WTC11 (cell line): Measurements from ENCODE around the gene CLIP1. TPM values are rescaled to one million over a fixed set of nuclear protein-coding genes. Genes with fewer than 3 reads are reported as not detected.

ENCODE experiments used
- ATAC-seq: fragments of 200-7000 bp; cut with Tn5 transposase; 2 replicates; pipeline ENCODE4 v1.10.0; 2021; ENCODE audit warnings: mild to moderate bottlenecking, moderate library complexity
- CTCF ChIA-PET: fragments of 300-600 bp; sonication (Branson Sonifier 250); formaldehyde crosslinking; loops from one replicate; lab custom pipeline; 2021; ENCODE audit warnings: antibody characterized with exemption; lab: Charles Lee
- POLR2A ChIA-PET: fragments of 350-600 bp; sonication (Branson Sonifier 250); formaldehyde crosslinking; loops from one replicate; lab custom pipeline; 2021; ENCODE audit warnings: antibody characterized with exemption; lab: Charles Lee
- DNase-seq: peaks from one replicate; pipeline ENCODE4 v3.0.0; 2021; ENCODE audit warnings: low spot score
- H3K27ac Mint-ChIP-seq: 2 replicates; pipeline ENCODE4 v1.8.0; 2021; ENCODE audit warnings: mixed read lengths
- H3K27me3 Mint-ChIP-seq: 2 replicates; pipeline ENCODE4 v1.8.0; 2021; ENCODE audit warnings: low read depth, mild to moderate bottlenecking, moderate library complexity, mixed read lengths
- H3K36me3 Mint-ChIP-seq: 2 replicates; pipeline ENCODE4 v1.8.0; 2021; ENCODE audit warnings: mixed read lengths
- H3K4me1 Mint-ChIP-seq: 2 replicates; pipeline ENCODE4 v1.8.0; 2022; ENCODE audit warnings: mixed read lengths
- H3K4me3 Mint-ChIP-seq: 2 replicates; pipeline ENCODE4 v1.8.0; 2021; ENCODE audit warnings: mild to moderate bottlenecking, moderate library complexity, mixed read lengths
- H3K9me3 Mint-ChIP-seq: 2 replicates; pipeline ENCODE4 v1.8.0; 2021; ENCODE audit warnings: mixed read lengths
- ATF3 ChIP-seq: sonication (generic); formaldehyde crosslinking; conservative IDR thresholded peaks from 2 replicates; pipeline ENCODE4 v1.8.1; 2022; ENCODE audit warnings: mild to moderate bottlenecking, missing genetic modification reagents
- E2F5 ChIP-seq: sonication (generic); formaldehyde crosslinking; IDR thresholded peaks from 2 replicates; pipeline ENCODE4 v1.8.1; 2022; ENCODE audit warnings: mild to moderate bottlenecking, moderate library complexity, missing genetic modification reagents
- EMX1 ChIP-seq: fragments of 250-450 bp; sonication (Bioruptor Pico); IDR thresholded peaks from 2 replicates; pipeline ENCODE4 v1.8.0; 2021; ENCODE audit warnings: mild to moderate bottlenecking
- FOXP1 ChIP-seq: sonication (generic); formaldehyde crosslinking; IDR thresholded peaks from 2 replicates; pipeline ENCODE4 v1.8.0; 2022; ENCODE audit warnings: missing genetic modification reagents, mild to moderate bottlenecking, moderate library complexity, borderline replicate concordance
- MAX ChIP-seq: sonication (generic); formaldehyde crosslinking; IDR thresholded peaks from 2 replicates; pipeline ENCODE4 v1.8.0; 2022; ENCODE audit warnings: mild to moderate bottlenecking, missing genetic modification reagents
- MYBL2 ChIP-seq: sonication (generic); formaldehyde crosslinking; IDR thresholded peaks from 2 replicates; pipeline ENCODE4 v1.8.1; 2023; ENCODE audit warnings: mild to moderate bottlenecking, moderate library complexity, missing genetic modification reagents
- NR1H2 ChIP-seq: sonication (generic); formaldehyde crosslinking; IDR thresholded peaks from 2 replicates; pipeline ENCODE4 v1.9.0; 2021; ENCODE audit warnings: mild to moderate bottlenecking, moderate library complexity, missing genetic modification reagents
- PREB ChIP-seq: sonication (generic); formaldehyde crosslinking; IDR thresholded peaks from 2 replicates; pipeline ENCODE4 v1.8.1; 2022; ENCODE audit warnings: mild to moderate bottlenecking, missing genetic modification reagents, moderate library complexity, borderline replicate concordance
- ZNF219 ChIP-seq: sonication (generic); formaldehyde crosslinking; IDR thresholded peaks from 2 replicates; pipeline ENCODE4 v1.8.0; 2023; ENCODE audit warnings: missing genetic modification reagents, mild to moderate bottlenecking, borderline replicate concordance
- ZNF232 ChIP-seq: sonication (generic); formaldehyde crosslinking; IDR thresholded peaks from 2 replicates; pipeline ENCODE4 v1.8.0; 2022; ENCODE audit warnings: mild to moderate bottlenecking, missing genetic modification reagents
- ZNF532 ChIP-seq: fragments of 250-450 bp; sonication (Bioruptor Pico); IDR thresholded peaks from 2 replicates; pipeline ENCODE4 v1.9.0; 2021; ENCODE audit warnings: mild to moderate bottlenecking, borderline replicate concordance
- total RNA-seq: library from RNA; stranded (reverse); gene quantifications from 3 replicates; pipeline ENCODE4 v1.2.3, GENCODE V29; 2021
- TF ChIP-seq, protein P1 (sequence below): sonication (generic); formaldehyde crosslinking; conservative IDR thresholded peaks from 2 replicates; pipeline ENCODE4 v1.8.1; 2023; ENCODE audit warnings: mild to moderate bottlenecking, low read depth, missing genetic modification reagents, moderate library complexity
- TF ChIP-seq, protein P2 (sequence below): sonication (generic); formaldehyde crosslinking; IDR thresholded peaks from 2 replicates; pipeline ENCODE4 v1.8.0; 2022; ENCODE audit warnings: mild to moderate bottlenecking, missing genetic modification reagents

Gene CLIP1
- total RNA-seq, 1 experiment from 2014 or later: 24.9 TPM

DNA sequence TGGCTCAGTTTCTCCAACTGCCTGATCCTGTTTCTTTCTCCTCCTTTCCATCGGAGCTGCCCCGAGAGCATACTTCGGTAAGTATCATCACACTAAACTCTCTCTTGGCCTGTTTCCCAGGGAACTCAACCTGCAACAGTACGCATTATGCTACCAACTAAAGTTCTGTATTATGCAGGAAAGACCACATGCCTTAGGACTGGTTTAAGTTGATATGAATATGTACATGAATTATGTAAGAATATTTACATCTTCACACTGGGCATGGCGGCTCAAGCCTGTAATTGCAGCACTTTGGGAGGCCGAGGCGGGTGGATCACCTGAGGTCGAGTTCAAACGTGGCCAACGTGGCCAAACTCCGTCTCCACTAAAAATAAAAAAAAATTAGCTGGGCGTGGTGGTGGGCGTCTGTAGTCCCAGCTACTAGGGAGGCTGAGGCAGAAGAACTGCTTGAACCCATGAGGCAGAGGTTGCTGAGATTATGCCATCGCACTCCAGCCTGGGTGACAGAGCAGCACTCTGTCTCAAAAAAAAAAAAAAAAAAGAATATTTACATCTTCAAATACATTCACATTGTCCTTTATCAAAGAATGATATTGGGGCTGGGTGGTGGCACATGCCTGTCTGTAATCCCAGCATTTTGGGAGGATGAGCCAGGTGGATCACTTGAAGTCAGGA, 124.3 kb downstream of the CLIP1 start:
- POLR2A ChIA-PET: interaction anchor here (0.7 kb wide), 1 partner anchor 14 kb away, joined by 3 read pairs; no protein-coding TSS in a partner anchor
- no peak overlapping the region; the same call in 1 of the 2 replicates for H3K27ac Mint-ChIP-seq
- no peaks in the 10 kb centered on the region for H3K36me3 Mint-ChIP-seq
- no peaks in the 10 kb centered on the region for H3K27me3 Mint-ChIP-seq
- CTCF ChIA-PET: no interaction called here
- H3K4me1 Mint-ChIP-seq: no peaks in the 10 kb centered on the region
- TF ChIP-seq, protein P1, sequence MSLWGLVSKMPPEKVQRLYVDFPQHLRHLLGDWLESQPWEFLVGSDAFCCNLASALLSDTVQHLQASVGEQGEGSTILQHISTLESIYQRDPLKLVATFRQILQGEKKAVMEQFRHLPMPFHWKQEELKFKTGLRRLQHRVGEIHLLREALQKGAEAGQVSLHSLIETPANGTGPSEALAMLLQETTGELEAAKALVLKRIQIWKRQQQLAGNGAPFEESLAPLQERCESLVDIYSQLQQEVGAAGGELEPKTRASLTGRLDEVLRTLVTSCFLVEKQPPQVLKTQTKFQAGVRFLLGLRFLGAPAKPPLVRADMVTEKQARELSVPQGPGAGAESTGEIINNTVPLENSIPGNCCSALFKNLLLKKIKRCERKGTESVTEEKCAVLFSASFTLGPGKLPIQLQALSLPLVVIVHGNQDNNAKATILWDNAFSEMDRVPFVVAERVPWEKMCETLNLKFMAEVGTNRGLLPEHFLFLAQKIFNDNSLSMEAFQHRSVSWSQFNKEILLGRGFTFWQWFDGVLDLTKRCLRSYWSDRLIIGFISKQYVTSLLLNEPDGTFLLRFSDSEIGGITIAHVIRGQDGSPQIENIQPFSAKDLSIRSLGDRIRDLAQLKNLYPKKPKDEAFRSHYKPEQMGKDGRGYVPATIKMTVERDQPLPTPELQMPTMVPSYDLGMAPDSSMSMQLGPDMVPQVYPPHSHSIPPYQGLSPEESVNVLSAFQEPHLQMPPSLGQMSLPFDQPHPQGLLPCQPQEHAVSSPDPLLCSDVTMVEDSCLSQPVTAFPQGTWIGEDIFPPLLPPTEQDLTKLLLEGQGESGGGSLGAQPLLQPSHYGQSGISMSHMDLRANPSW: no peak
- TF ChIP-seq MYBL2 (CRISPR knock-in tag): no peak
- TF ChIP-seq ZNF219: no peak
- no peak for TF ChIP-seq FOXP1 (CRISPR knock-in tag)
- no peak for TF ChIP-seq E2F5 (CRISPR knock-in tag)
- no peak for TF ChIP-seq ZNF532 (CRISPR knock-in tag)
- TF ChIP-seq EMX1: no peak
- no peak for TF ChIP-seq PREB
- TF ChIP-seq ATF3 (CRISPR knock-in tag): no peak
- TF ChIP-seq ZNF232 (CRISPR knock-in tag): no peak
- TF ChIP-seq, protein P2, sequence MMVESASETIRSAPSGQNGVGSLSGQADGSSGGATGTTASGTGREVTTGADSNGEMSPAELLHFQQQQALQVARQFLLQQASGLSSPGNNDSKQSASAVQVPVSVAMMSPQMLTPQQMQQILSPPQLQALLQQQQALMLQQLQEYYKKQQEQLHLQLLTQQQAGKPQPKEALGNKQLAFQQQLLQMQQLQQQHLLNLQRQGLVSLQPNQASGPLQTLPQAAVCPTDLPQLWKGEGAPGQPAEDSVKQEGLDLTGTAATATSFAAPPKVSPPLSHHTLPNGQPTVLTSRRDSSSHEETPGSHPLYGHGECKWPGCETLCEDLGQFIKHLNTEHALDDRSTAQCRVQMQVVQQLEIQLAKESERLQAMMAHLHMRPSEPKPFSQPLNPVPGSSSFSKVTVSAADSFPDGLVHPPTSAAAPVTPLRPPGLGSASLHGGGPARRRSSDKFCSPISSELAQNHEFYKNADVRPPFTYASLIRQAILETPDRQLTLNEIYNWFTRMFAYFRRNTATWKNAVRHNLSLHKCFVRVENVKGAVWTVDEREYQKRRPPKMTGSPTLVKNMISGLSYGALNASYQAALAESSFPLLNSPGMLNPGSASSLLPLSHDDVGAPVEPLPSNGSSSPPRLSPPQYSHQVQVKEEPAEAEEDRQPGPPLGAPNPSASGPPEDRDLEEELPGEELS: no peak
- TF ChIP-seq MAX (CRISPR knock-in tag): no peak
- no peak for TF ChIP-seq NR1H2 (CRISPR knock-in tag)
- H3K9me3 Mint-ChIP-seq: peaks cover under 1% of the 10 kb centered on the region; the same call in 1 of the 2 replicates
- DNase-seq (no peak), ATAC-seq (no peak)
- H3K4me3 Mint-ChIP-seq: no peak overlapping the region
